HCT116 (cell line): ENCODE measurements around the gene LRRC51. TPM values are rescaled to one million over a fixed set of nuclear protein-coding genes. Genes with fewer than 3 reads are reported as not detected.
"Not testable (repeated sequence)": the region's sequence is repeated elsewhere in the genome, so short reads cannot be mapped to it uniquely, and the experiment has no call there.

Experiments used
- ATAC-seq: fragments of 200-7000 bp; cut with Tn5 transposase; 2 replicates; pipeline ENCODE4 v1.9.1; 2020; ENCODE audit warnings: mild to moderate bottlenecking, moderate library complexity
- BruUV-seq: library from RNA; stranded (reverse); fragments of 400-500 nt; replicated peaks from 2 replicates; lab custom pipeline; 2021; lab: Mats Ljungman, UMichigan
- CTCF ChIA-PET: fragments of 300-600 bp; sonication (Branson Sonifier 250); formaldehyde crosslinking; loops from one replicate; lab custom pipeline; 2021; ENCODE audit warnings: antibody characterized with exemption; lab: Charles Lee
- POLR2A ChIA-PET: fragments of 300-600, 350-600 bp; sonication (Branson Sonifier 250); formaldehyde crosslinking; loops from one replicate; lab custom pipeline; 2021; ENCODE audit warnings: antibody characterized with exemption; lab: Charles Lee
- RAD21 ChIA-PET, 2 experiments: fragments of 300-600 bp; sonication (Branson Sonifier 250); formaldehyde crosslinking; loops; one replicate each; lab custom pipeline; 2023; ENCODE audit warnings: low total read pairs in 2 of 2; ENCODE audit not compliant: uncharacterized antibody in 2 of 2, unreplicated experiment in 2 of 2, low non-redundant PET in 1 of 2; lab: Charles Lee
- DNase-seq: peaks from one replicate; pipeline ENCODE4 v3.0.0-alpha.2; 2010; ENCODE audit warnings: low read depth, low spot score
- H2AFZ ChIP-seq: fragments of 200-600 bp; shearing (Covaris generic), sonication (generic); 2 replicates; pipeline ENCODE4 v1.6.1; 2017; ENCODE audit warnings: low read depth, mixed run types, mixed read lengths, antibody characterized with exemption, low read length; ENCODE audit not compliant: poor library complexity, severe bottlenecking
- H3K27ac ChIP-seq: 2 replicates; pipeline ENCODE4 v1.5.1; 2012; ENCODE audit warnings: low read depth, low read length
- H3K27me3 ChIP-seq: fragments of 200-600 bp; sonication (generic); 2 replicates; pipeline ENCODE4 v1.6.1; 2016; ENCODE audit warnings: mixed run types, low read length, mixed read lengths; ENCODE audit not compliant: insufficient read depth
- H3K36me3 ChIP-seq, 2 experiments: fragments of 200-500 bp in 1 of 2; fragments of 200-600 bp in 1 of 2; sonication (Bioruptor generic) in 1 of 2; sonication (generic) in 1 of 2; 2 replicates each; pipeline versions ENCODE4 v1.5.1 to v1.6.1; 2014 to 2016; ENCODE audit warnings: low read length in 2 of 2, inconsistent platforms in 1 of 2, mixed read lengths in 1 of 2, mixed run types in 1 of 2; ENCODE audit not compliant: insufficient read depth in 2 of 2, control insufficient read depth in 1 of 2
- H3K4me1 ChIP-seq, 2 experiments: fragments of 200-600 bp in 1 of 2; sonication (generic) in 1 of 2; 2 replicates each; pipeline versions ENCODE4 v1.5.1 to v1.6.1; 2012 to 2017; ENCODE audit warnings: low read length in 2 of 2, inconsistent platforms in 1 of 2, mild to moderate bottlenecking in 1 of 2, mixed read lengths in 1 of 2, mixed run types in 1 of 2, moderate library complexity in 1 of 2; ENCODE audit not compliant: insufficient read depth in 2 of 2, control insufficient read depth in 1 of 2
- H3K4me2 ChIP-seq: fragments of 200-600 bp; sonication (generic); 2 replicates; pipeline ENCODE4 v1.6.1; 2017; ENCODE audit warnings: mixed run types, low read length, mixed read lengths
- H3K4me3 ChIP-seq, 2 experiments: fragments of 200-600 bp in 1 of 2; sonication (generic) in 1 of 2; replicated peaks in 1 of 2; 2 replicates each; pipeline ENCODE4 v1.5.1; 2011 to 2016; ENCODE audit warnings: low read length in 2 of 2, control low read depth in 1 of 2, low read depth in 1 of 2, mild to moderate bottlenecking in 1 of 2, mixed read lengths in 1 of 2, mixed run types in 1 of 2
- H3K79me2 ChIP-seq: fragments of 200-600 bp; sonication (generic); 2 replicates; pipeline ENCODE4 v1.6.1; 2017; ENCODE audit warnings: mild to moderate bottlenecking, mixed run types, low read length, moderate library complexity, mixed read lengths; ENCODE audit not compliant: insufficient read depth
- H3K9ac ChIP-seq: fragments of 200-600 bp; sonication (generic); 2 replicates; pipeline ENCODE4 v1.6.1; 2016; ENCODE audit warnings: low read length, mixed read lengths
- H3K9me2 ChIP-seq: fragments of 200-600 bp; sonication (generic), shearing (Covaris generic); 2 replicates; pipeline ENCODE4 v1.6.1; 2017; ENCODE audit warnings: mixed run types, mild to moderate bottlenecking, moderate library complexity; ENCODE audit not compliant: insufficient read depth
- H3K9me3 ChIP-seq, 2 experiments: fragments of 200-500 bp in 1 of 2; fragments of 200-600 bp in 1 of 2; sonication (Bioruptor generic) in 1 of 2; sonication (generic) in 1 of 2; 2 replicates each; pipeline ENCODE4 v1.6.1; 2014 to 2017; ENCODE audit warnings: low read length in 2 of 2, mixed read lengths in 2 of 2, inconsistent platforms in 1 of 2, low read depth in 1 of 2, mild to moderate bottlenecking in 1 of 2, mixed run types in 1 of 2, moderate library complexity in 1 of 2; ENCODE audit not compliant: control insufficient read depth in 1 of 2, insufficient read depth in 1 of 2
- H4K20me1 ChIP-seq: fragments of 200-600 bp; sonication (generic), shearing (Covaris generic); 2 replicates; pipeline ENCODE4 v1.6.1; 2017; ENCODE audit warnings: mixed run types, mild to moderate bottlenecking, moderate library complexity; ENCODE audit not compliant: insufficient read depth
- CBX3 ChIP-seq: IDR thresholded peaks from 2 replicates; pipeline ENCODE4 v1.6.1; 2012; ENCODE audit warnings: low read depth
- FOSL1 ChIP-seq: IDR thresholded peaks from 2 replicates; pipeline ENCODE4 v1.6.1; 2012; ENCODE audit warnings: low read depth
- POLR2AphosphoS5 ChIP-seq: IDR thresholded peaks from 2 replicates; pipeline ENCODE4 v1.6.1; 2011; ENCODE audit warnings: mild to moderate bottlenecking, low read depth, low read length, moderate library complexity
- intact Hi-C: fragments of 100-400 bp; cut with micrococcal nuclease; formaldehyde crosslinking; loops from 2 replicates; pipeline ENCODE4 v1.10.0; 2022
- total RNA-seq: library from RNA; stranded (reverse); gene quantifications from one replicate; pipeline ENCODE4 v1.2.1, GENCODE V29; 2021; ENCODE audit not compliant: unreplicated experiment
- TF ChIP-seq, protein P1 (sequence below): IDR thresholded peaks from 2 replicates; pipeline ENCODE4 v1.6.1; 2012; ENCODE audit warnings: low read depth

Gene LRRC51
- total RNA-seq, 1 experiment from 2014 or later: 10.8 TPM

GRCh38 chr11:72141066-72141465, 60.4 kb downstream of the LRRC51 start:
- CTCF ChIA-PET: no interaction called here

DNA sequence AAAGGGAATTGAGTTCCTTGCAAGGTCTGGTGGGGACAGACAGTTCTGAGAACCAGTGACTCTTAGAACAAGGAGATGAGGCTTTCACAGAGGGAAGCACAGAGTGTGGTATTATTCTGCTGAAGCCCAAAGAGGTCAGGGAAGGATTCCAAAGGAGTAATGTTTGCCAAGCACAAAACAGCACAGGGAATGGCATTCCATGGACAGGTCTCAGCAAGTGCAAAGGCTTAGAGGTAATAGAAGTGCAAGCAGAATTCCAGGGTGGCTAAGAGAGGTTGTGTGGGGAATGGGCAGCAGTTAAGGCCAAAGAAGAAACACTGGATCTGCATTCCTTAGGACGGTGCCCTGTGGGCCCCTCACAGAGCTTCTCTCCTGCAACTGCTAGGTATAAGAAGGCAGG, 61.4 kb downstream of the LRRC51 start:
- H3K27ac ChIP-seq, intact Hi-C loops, H2AFZ ChIP-seq, DNase-seq, ATAC-seq, H3K4me2 ChIP-seq, RAD21 ChIA-PET, CTCF ChIA-PET, H3K9me2 ChIP-seq, H3K79me2 ChIP-seq, H3K9ac ChIP-seq, H3K4me3 ChIP-seq, H4K20me1 ChIP-seq, POLR2A ChIA-PET, H3K27me3 ChIP-seq, H3K9me3 ChIP-seq, H3K36me3 ChIP-seq, BruUV-seq: not testable (repeated sequence)
- peaks cover 0 to 14% of the 10 kb centered on the region in 2 experiments; a peak in 1 of 4 replicates for H3K4me1 ChIP-seq

More at GRCh38 chr11:72141066-72141465, 60.4 kb downstream of the LRRC51 start:
- RAD21 ChIA-PET: no interaction called here
- H4K20me1 ChIP-seq: no peaks in the 10 kb centered on the region
- H3K9me3 ChIP-seq: no peaks in the 10 kb centered on the region
- ATAC-seq: 0 out of 2 replicates have a peak, but pooled peaks have one; percentile 23
- H3K27ac ChIP-seq: no peak overlapping the region
- no peak overlapping the region for H3K4me2 ChIP-seq
- no peaks in the 10 kb centered on the region for H3K9me2 ChIP-seq
- H3K4me3 ChIP-seq: no peak overlapping the region
- peaks cover 0 to 14% of the 10 kb centered on the region in 2 experiments; a peak in 1 of 4 replicates for H3K4me1 ChIP-seq
- H3K79me2 ChIP-seq: no peaks in the 10 kb centered on the region
- no TSS peak for BruUV-seq
- intact Hi-C loops: no loop called here
- no peak overlapping the region for H3K9ac ChIP-seq
- H3K36me3 ChIP-seq: no peaks in the 10 kb centered on the region
- H2AFZ ChIP-seq: no peak overlapping the region
- POLR2A ChIA-PET: no interaction called here
- TF ChIP-seq CBX3 (no peak), POLR2AphosphoS5 (no peak), FOSL1 (no peak)
- TF ChIP-seq, protein P1, sequence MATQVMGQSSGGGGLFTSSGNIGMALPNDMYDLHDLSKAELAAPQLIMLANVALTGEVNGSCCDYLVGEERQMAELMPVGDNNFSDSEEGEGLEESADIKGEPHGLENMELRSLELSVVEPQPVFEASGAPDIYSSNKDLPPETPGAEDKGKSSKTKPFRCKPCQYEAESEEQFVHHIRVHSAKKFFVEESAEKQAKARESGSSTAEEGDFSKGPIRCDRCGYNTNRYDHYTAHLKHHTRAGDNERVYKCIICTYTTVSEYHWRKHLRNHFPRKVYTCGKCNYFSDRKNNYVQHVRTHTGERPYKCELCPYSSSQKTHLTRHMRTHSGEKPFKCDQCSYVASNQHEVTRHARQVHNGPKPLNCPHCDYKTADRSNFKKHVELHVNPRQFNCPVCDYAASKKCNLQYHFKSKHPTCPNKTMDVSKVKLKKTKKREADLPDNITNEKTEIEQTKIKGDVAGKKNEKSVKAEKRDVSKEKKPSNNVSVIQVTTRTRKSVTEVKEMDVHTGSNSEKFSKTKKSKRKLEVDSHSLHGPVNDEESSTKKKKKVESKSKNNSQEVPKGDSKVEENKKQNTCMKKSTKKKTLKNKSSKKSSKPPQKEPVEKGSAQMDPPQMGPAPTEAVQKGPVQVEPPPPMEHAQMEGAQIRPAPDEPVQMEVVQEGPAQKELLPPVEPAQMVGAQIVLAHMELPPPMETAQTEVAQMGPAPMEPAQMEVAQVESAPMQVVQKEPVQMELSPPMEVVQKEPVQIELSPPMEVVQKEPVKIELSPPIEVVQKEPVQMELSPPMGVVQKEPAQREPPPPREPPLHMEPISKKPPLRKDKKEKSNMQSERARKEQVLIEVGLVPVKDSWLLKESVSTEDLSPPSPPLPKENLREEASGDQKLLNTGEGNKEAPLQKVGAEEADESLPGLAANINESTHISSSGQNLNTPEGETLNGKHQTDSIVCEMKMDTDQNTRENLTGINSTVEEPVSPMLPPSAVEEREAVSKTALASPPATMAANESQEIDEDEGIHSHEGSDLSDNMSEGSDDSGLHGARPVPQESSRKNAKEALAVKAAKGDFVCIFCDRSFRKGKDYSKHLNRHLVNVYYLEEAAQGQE: no peak
- TF ChIP-seq, all 23 proteins: peak for 0
- H3K27me3 ChIP-seq: no peaks in the 10 kb centered on the region
- DNase-seq: no peak

GRCh38 chr11:72142543-72142942, 61.9 kb downstream of the LRRC51 start:
- POLR2A ChIA-PET, RAD21 ChIA-PET, H3K9me3 ChIP-seq, H3K9ac ChIP-seq, DNase-seq, intact Hi-C loops, H3K79me2 ChIP-seq, H3K9me2 ChIP-seq, H3K27ac ChIP-seq, CTCF ChIA-PET, H2AFZ ChIP-seq, H3K4me3 ChIP-seq, H3K36me3 ChIP-seq, H3K27me3 ChIP-seq, H3K4me2 ChIP-seq, H4K20me1 ChIP-seq, BruUV-seq, ATAC-seq: not testable (repeated sequence)
- peaks cover 0 to 14% of the 10 kb centered on the region in 2 experiments; a peak in 1 of 4 replicates for H3K4me1 ChIP-seq
